ENCODE data around the gene HECTD4. TPM values are rescaled to one million over a fixed set of nuclear protein-coding genes. Genes with fewer than 3 reads are reported as not detected.

HECTD4 gene
- total and polyA plus RNA-seq, 2 of the 4 experiments (the other 2 are of a cell fraction), result 12.9 to 13.0 TPM

- Histone ChIP-seq H3K4ac (ENCODE audit: low read depth, low read length) (no peak overlapping the region), H3K27me3 (ENCODE audit: control insufficient read depth, insufficient read depth, low read length) (no peaks in the 10 kb centered on the region), H3K9me3 (ENCODE audit: control insufficient read depth, insufficient read depth, low read length) (no peaks in the 10 kb centered on the region), H3K4me1 (ENCODE audit: control insufficient read depth, insufficient read depth, low read length) (peaks cover 3% of the 10 kb centered on the region), H3K36me3 (ENCODE audit: control insufficient read depth, insufficient read depth, low read length) (peaks cover 6% of the 10 kb centered on the region; the same call in 1 of the 2 replicates), H3K18ac (ENCODE audit: low read depth, low read length) (no peak overlapping the region), H2AFZ (replicated peaks; ENCODE audit: low read length, poor library complexity) (no peak overlapping the region), H4K8ac (ENCODE audit: low read depth in 2 of 2, low read length in 2 of 2) (no peak overlapping the region), H3K9ac (ENCODE audit: low read depth, low read length) (no peak overlapping the region), H3K14ac (replicated peaks; ENCODE audit: low read depth, low read length) (no peak overlapping the region), H3K23ac (ENCODE audit: low read depth, low read length) (no peak overlapping the region), H3K27ac (ENCODE audit: insufficient read depth, low read length) (no peak overlapping the region), H3K79me1 (ENCODE audit: low read depth in 1 of 2, low read length in 2 of 2) (peaks cover 11 to 57% of the 10 kb centered on the region in 2 experiments), H2AK9ac (replicated peaks; ENCODE audit: low read depth, low read length, poor library complexity) (no peak overlapping the region), H3K4me2 (ENCODE audit: low read depth, low read length) (no peak overlapping the region), H2BK20ac (ENCODE audit: low read depth, low read length) (no peak overlapping the region), H3K4me3 (ENCODE audit: insufficient read depth, low read depth, low read length) (no peak overlapping the region), H3K56ac (ENCODE audit: extremely low read depth, insufficient read depth, low read length) (no peak overlapping the region), H4K20me1 (ENCODE audit: insufficient read depth, low read length) (peaks cover 74% of the 10 kb centered on the region), H2BK5ac (ENCODE audit: low read depth, low read length, poor library complexity, severe bottlenecking) (no peak overlapping the region), H4K5ac (ENCODE audit: low read depth, low read length) (no peak overlapping the region), H2BK15ac (ENCODE audit: low read depth, low read length) (no peak overlapping the region), H4K91ac (ENCODE audit: insufficient read depth, low read depth, low read length) (no peak overlapping the region), H2BK120ac (ENCODE audit: low read depth, low read length) (no peak overlapping the region), H3K9me1 (ENCODE audit: insufficient read depth, low read length) (peaks cover 9% of the 10 kb centered on the region; the same call in 1 of the 2 replicates), H2AK5ac (ENCODE audit: low read depth, low read length) (no peak overlapping the region)
- ATAC-seq (ENCODE audit: low read depth) (no peak), DNase-seq (no peak)
- TF ChIP-seq BHLHE40 (IDR thresholded peaks at IDR 0.05; ENCODE audit: low read depth, low read length) (no peak), MXI1 (IDR thresholded peaks at IDR 0.05; ENCODE audit: borderline replicate concordance, low read depth, low read length) (no peak), NFE2L2 (IDR thresholded peaks at IDR 0.05; ENCODE audit: low read depth, low read length) (no peak), CEBPB (IDR thresholded peaks at IDR 0.05; ENCODE audit: low read depth, low read length) (no peak), ELK1 (IDR thresholded peaks at IDR 0.05; ENCODE audit: borderline replicate concordance, low read depth, low read length) (no peak), MAFK (IDR thresholded peaks at IDR 0.05; ENCODE audit: low read depth, low read length) (no peak), CTCF (conservative IDR thresholded peaks at IDR 0.05; ENCODE audit: low read depth, low read length) (no peak), SMC3 (IDR thresholded peaks at IDR 0.05; ENCODE audit: low read depth, low read length) (no peak), RAD21 (IDR thresholded peaks at IDR 0.05; ENCODE audit: low read length) (no peak), MAZ (IDR thresholded peaks at IDR 0.05; ENCODE audit: borderline replicate concordance, low read depth, low read length) (no peak), FOS (IDR thresholded peaks at IDR 0.05; ENCODE audit: low read depth, low read length) (no peak), RFX5 (IDR thresholded peaks at IDR 0.05; ENCODE audit: low read depth, low read length) (no peak), CHD1 (IDR thresholded peaks at IDR 0.05; ENCODE audit: low read depth, low read length) (no peak), USF2 (IDR thresholded peaks at IDR 0.05; ENCODE audit: low read depth, low read length) (no peak), RCOR1 (IDR thresholded peaks at IDR 0.05; ENCODE audit: insufficient replicate concordance, low read length) (no peak), POLR2A (IDR thresholded peaks at IDR 0.05; ENCODE audit: low read depth, low read length) (no peak)
- BruUV-seq (replicated peaks), result no TSS peak
- WGBS, 2 experiments (ENCODE audit: extremely low coverage in 2 of 2, insufficient read length in 1 of 2), result 89% methylated on average over 2 of the region's 2 CpGs; no CpG with 5 or more reads in 1 of the 2 experiments
- CTCF ChIA-PET, result no interaction called here
- POLR2A ChIA-PET (ENCODE audit: unreplicated experiment), result no interaction called here
- intact Hi-C loops (cut with micrococcal nuclease), result no loop called here
- dilution Hi-C loops (cut with HindIII; ENCODE audit: low sequenced_read_pairs, unreplicated experiment), result no loop called here
- in situ Hi-C loops (cut with MboI; ENCODE audit: low sequenced_read_pairs), result no loop called here
Observed at GRCh38 chr12:112427760-112428159, 45.5 kb upstream of the HECTD4 start.

Measured in IMR-90 (cell line).